ENCODE results near the gene FOXD4L1.
"Not testable (repeated sequence)": the region's sequence is repeated elsewhere in the genome, so short reads cannot be mapped to it uniquely, and the experiment has no call there.

Gene FOXD4L1

DNA sequence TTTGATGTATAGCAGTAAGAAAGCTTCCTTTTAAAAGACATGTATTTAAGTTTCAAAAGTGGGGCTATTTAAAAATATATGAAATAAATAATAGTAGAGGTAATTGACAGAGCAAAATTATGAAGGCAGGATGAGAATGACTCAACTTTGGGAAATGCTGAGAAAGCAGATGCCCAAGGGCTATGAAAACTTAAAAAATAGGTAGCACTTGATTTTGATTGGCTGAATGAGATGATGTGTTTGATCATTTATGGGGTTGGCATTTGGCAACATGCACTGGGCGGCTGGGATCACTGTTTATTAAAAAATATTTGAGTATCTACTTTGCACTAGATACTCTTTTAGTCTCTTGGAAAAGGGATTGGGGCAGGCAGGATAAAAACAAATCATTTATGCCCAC is 26.5 kb downstream of the FOXD4L1 start:
- not testable (repeated sequence) for DNase-seq (ENCODE audit: low read depth)

DNA sequence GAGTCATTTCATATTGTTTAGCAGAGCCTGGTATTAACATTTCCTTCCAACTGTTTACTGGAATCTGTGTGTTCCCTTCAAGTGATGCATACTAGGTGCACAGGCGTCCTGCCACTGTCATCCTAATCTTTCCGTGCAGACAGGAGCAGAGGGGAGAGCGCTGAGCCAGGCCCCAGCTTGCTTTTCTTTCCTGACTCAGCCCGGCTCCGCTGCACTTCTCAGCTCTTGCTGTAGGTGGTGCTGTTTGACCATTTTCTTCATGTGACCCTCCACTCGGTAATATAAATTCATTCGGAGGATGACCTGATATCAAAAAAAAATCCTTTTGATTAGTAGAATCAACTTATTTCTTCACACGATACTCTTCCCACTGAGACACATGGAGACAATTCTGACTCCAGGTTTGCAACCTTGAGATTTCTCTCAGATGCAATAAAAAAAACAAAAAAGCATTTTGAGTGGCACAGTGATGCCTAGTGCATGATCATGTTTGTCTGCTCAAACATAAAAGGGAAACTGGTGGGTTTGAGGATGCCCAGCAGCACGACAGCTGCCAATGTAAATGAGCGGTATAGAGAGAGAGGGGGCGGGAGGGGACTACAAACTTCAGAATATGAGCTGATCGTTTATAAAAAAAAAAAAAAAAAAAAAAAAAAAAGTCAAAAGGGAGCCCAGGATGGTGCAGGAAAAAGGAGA is 29.0 kb downstream of the FOXD4L1 start:
- DNase-seq (ENCODE audit: low read depth) = not testable (repeated sequence)

DNA sequence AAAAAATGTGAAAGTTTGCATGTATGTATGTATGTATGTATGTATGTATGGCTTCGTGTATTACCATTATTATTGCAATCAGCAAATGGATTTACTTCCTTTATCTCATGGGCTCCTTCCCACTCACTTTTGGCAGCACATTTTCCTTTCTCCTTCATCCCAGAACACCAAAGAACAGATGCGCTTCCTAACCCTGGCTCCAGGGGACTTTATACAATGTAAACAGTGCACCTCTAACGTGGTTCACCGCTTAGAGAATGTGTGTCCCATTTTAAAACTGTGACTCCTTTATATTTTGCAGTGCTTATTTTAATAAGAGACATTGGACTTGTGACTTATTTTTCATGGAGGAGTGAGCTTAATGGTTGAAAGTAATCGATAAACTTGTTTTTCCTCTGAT is 29.7 kb downstream of the FOXD4L1 start:
- not testable (repeated sequence) for DNase-seq (ENCODE audit: low read depth)

DNA sequence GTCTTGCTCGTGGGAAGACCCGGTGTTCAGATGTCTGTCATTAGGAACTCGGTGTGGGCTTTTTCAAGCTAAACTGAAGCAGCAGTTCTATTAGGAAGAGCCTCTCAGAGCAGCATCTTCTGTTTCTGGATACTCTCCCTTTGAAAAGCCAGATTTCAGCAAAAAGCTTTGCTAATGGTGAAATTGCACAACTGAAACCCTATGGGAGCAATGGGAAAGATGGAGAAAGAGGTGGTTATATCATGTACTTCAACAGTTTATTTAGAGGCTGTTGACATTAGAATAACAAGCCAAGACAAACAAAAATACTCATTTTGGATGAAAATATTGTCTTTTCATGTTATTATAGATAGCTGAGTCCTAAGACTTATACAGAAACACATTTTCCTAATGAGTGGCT is 30.4 kb downstream of the FOXD4L1 start:
- DNase-seq (ENCODE audit: low read depth) = not testable (repeated sequence)

DNA sequence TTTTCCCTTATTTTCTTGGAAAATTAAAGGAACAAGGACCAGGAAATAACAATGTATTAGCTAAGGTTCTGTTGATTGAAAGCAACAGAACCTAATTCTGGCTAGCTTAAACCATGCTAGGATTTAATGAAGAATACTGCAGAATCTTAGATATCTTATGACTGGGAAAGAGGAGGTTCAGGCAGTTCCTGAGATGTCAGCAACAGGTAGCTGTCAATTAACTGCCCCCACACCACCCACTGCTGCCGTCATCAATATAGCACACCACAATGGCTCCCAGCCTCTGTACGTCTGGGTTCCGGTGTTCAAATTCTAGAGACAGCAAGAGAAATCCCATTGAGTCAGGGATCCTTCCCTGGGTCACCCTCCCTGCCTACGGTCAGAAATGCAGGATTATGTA is 34.5 kb downstream of the FOXD4L1 start:
- DNase-seq (ENCODE audit: low read depth) = not testable (repeated sequence)

DNA sequence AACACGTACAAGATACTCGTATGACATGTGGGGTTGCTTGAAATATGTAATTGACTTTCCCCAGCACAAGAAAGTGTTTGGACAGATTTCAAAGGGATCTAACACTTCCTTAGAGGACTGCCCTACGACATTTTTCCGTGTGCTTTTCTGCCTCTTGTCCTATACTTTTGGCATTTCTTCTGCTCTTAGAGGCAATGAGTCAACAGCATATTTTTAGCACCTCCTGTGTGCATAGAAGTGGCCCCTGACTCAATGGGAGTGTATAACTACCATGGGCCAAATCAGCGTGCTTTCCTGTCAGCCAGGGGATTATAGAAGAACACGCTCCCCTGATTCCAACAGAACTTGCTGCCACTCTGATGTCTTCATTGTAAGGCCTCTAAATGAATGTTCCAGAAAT is 38.1 kb downstream of the FOXD4L1 start:
- not testable (repeated sequence) for DNase-seq (ENCODE audit: low read depth)

DNA sequence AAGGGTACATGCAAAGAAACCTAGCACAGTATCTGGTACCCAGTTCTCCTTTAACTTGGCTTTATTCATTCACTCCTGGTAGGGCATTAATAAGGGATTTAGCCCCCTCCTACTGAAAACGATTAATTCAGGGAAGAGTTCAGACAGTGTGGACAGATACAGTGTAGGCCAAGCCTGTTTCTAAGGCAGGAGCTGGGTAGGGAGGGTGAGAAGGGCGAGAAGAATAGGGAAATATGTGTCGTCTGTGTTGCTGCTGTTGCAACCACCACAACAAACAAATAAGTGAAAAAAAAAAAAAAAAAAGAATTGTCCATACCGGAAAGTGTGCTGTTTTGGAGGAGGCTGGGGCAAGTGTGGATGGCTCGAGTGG is 42.4 kb downstream of the FOXD4L1 start:
- DNase-seq (ENCODE audit: low read depth) = not testable (repeated sequence)

DNA sequence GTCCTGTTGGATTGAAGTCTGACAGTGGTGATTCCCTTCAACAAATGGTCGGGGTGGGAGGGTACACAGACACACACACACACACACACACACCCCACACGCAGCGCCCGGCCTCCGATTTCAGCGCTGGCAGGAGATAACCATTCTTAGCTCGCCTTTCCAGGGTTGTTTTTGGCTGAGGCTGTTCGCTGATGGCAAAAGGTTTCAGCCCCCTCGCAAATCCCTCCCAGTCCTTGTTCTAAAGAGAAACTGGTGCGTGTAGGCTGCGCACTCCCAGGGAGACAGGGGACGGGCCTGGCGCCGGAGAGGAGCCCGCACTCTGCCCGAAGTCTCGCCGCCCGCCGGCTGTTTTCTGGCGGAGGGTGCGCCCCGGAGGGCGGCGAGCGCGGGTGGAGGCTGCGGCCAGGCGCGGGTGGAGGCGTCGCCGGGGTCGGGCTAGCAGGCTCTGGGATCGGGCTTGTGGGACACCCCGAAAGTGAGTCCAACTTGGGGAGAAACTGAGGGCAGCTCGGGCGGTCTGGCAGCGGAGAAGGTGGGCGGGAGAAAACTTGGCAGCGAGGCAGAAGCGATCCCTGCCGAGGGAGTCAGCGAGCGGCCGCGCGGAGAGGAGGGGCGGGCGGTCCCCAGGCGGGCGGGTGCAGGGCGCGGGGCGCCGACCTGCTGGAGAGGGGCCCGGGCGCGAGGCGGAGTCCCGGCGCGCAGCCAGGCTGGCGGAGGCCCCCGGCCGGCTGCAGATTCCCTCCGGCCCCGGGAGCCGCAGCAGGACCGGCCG is 42.9 kb downstream of the FOXD4L1 start:
- DNase-seq (ENCODE audit: low read depth) = peak; percentile 6

DNA sequence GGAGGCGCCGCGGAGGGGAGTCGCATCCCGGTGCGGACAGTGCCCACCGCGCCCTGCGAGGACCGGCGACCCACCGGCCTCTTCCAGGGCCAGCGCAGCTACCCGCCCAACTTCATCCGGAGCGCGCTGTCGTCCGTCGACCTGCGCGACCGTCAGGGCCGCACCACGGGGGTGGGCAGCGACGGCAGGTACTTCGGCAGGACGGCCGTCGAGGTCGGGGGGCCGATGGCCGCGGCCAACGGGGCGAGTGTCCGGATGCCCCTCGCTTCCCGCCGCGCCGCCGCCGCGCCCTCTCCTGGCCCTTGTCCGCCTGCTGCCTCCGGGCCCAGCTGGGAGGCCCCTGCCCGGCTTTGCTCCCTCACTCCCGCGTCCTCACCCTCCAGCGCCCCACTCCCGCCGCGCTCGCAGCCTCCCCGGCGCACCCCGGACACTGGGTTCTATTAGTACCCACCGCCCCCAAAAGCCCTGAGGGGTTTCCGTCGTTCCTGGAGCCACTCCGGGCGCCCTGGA is 43.6 kb downstream of the FOXD4L1 start:
- DNase-seq (ENCODE audit: low read depth) = not testable (repeated sequence)

DNA sequence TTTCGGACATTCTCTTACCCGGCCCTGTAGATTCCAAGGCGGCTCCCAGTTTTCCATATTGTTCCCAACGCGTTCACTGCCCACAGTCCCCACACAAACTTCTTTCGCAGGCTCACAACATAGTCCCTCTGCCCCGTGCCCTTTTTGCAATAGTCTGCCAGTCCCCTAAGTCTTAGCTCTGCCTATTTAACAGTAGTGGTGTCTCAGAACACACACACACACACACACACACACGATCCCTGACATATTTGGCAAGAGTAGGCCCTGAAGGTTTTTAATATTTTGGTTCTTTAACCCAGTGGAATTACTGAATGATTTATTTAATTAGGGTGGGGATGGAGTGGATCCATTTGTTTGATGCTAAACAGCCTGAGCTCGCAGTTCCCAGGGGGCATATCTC is 44.1 kb downstream of the FOXD4L1 start:
- not testable (repeated sequence) for DNase-seq (ENCODE audit: low read depth)

Measured in activated T-cell treated with anti-CD3 and anti-CD28 coated beads for 48 hours (primary cell).